ENCODE measurements around the gene MAP7.
"Not testable (repeated sequence)": the region's sequence is repeated elsewhere in the genome, so short reads cannot be mapped to it uniquely, and the experiment has no call there.

The MAP7 gene

DNA sequence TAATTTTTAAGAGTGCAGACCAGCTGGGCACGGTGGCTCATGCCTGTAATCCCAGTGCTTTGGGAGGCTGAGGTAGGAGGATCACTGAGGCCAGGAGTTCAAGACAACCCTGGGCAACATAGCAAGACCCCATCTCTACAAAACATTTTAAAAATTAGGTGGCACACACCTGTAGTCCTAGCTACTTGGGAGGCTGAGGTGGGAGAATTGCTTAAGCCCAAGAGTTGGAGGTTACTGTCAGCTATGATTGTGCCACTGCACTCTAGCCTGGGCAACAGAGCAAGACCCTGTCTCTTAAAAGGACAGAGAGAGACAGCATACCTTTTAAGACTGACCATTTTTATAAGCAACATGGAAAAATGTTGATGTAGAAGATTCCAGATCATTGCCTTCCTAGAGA lies 241.8 kb downstream of the MAP7 start:
- not testable (repeated sequence) for H3K9me3 ChIP-seq (ENCODE audit: control insufficient read depth, low read length); H3K4me1 ChIP-seq (ENCODE audit: control insufficient read depth, insufficient read depth, low read length, poor library complexity, severe bottlenecking); H3K27ac ChIP-seq (ENCODE audit: insufficient read depth, low read length, poor library complexity, severe bottlenecking)

GRCh38 chr6:136307351-136307750 lies 242.9 kb downstream of the MAP7 start:
- Histone ChIP-seq H3K4me3 (ENCODE audit: insufficient read depth, low read depth, low read length, poor library complexity, severe bottlenecking) (no peak overlapping the region), H3K27ac (ENCODE audit: insufficient read depth, low read length, poor library complexity, severe bottlenecking) (no peak overlapping the region), H3K9me3 (ENCODE audit: control insufficient read depth, low read length) (no peaks in the 10 kb centered on the region), H3K36me3 (ENCODE audit: control insufficient read depth, insufficient read depth, low read length) (no peaks in the 10 kb centered on the region), H3K4me1 (ENCODE audit: control insufficient read depth, insufficient read depth, low read length, poor library complexity, severe bottlenecking) (no peaks in the 10 kb centered on the region), H3K27me3 (replicated peaks; ENCODE audit: control insufficient read depth, insufficient read depth, low read length, poor library complexity, severe bottlenecking) (no peaks in the 10 kb centered on the region)
- no peak for DNase-seq

More for the DNA sequence above, 241.8 kb downstream of the MAP7 start:
- not testable (repeated sequence) for H3K4me3 ChIP-seq (ENCODE audit: insufficient read depth, low read depth, low read length, poor library complexity, severe bottlenecking); H3K36me3 ChIP-seq (ENCODE audit: control insufficient read depth, insufficient read depth, low read length); H3K27me3 ChIP-seq (replicated peaks; ENCODE audit: control insufficient read depth, insufficient read depth, low read length, poor library complexity, severe bottlenecking); DNase-seq

GRCh38 chr6:136306466-136306865 lies 243.8 kb downstream of the MAP7 start:
- Histone ChIP-seq H3K9me3 (ENCODE audit: control insufficient read depth, low read length) (no peaks in the 10 kb centered on the region), H3K27me3 (replicated peaks; ENCODE audit: control insufficient read depth, insufficient read depth, low read length, poor library complexity, severe bottlenecking) (no peaks in the 10 kb centered on the region), H3K36me3 (ENCODE audit: control insufficient read depth, insufficient read depth, low read length) (no peaks in the 10 kb centered on the region), H3K4me1 (ENCODE audit: control insufficient read depth, insufficient read depth, low read length, poor library complexity, severe bottlenecking) (no peaks in the 10 kb centered on the region), H3K4me3 (ENCODE audit: insufficient read depth, low read depth, low read length, poor library complexity, severe bottlenecking) (no peak overlapping the region), H3K27ac (ENCODE audit: insufficient read depth, low read length, poor library complexity, severe bottlenecking) (no peak overlapping the region)
- DNase-seq: no peak

GRCh38 chr6:136304410-136304809 lies 245.8 kb downstream of the MAP7 start:
- Histone ChIP-seq H3K27ac (ENCODE audit: insufficient read depth, low read length, poor library complexity, severe bottlenecking) (no peak overlapping the region), H3K4me1 (ENCODE audit: control insufficient read depth, insufficient read depth, low read length, poor library complexity, severe bottlenecking) (no peaks in the 10 kb centered on the region), H3K36me3 (ENCODE audit: control insufficient read depth, insufficient read depth, low read length) (no peaks in the 10 kb centered on the region), H3K9me3 (ENCODE audit: control insufficient read depth, low read length) (no peaks in the 10 kb centered on the region), H3K27me3 (replicated peaks; ENCODE audit: control insufficient read depth, insufficient read depth, low read length, poor library complexity, severe bottlenecking) (no peaks in the 10 kb centered on the region), H3K4me3 (ENCODE audit: insufficient read depth, low read depth, low read length, poor library complexity, severe bottlenecking) (no peak overlapping the region)
- DNase-seq: no peak

- Histone ChIP-seq H3K4me3 (ENCODE audit: insufficient read depth, low read depth, low read length, poor library complexity, severe bottlenecking) (no peak overlapping the region), H3K9me3 (ENCODE audit: control insufficient read depth, low read length) (no peaks in the 10 kb centered on the region), H3K27ac (ENCODE audit: insufficient read depth, low read length, poor library complexity, severe bottlenecking) (no peak overlapping the region), H3K27me3 (replicated peaks; ENCODE audit: control insufficient read depth, insufficient read depth, low read length, poor library complexity, severe bottlenecking) (no peaks in the 10 kb centered on the region), H3K36me3 (ENCODE audit: control insufficient read depth, insufficient read depth, low read length) (no peaks in the 10 kb centered on the region), H3K4me1 (ENCODE audit: control insufficient read depth, insufficient read depth, low read length, poor library complexity, severe bottlenecking) (no peaks in the 10 kb centered on the region)
- DNase-seq: no peak
These were observed 246.7 kb downstream of the MAP7 start for GRCh38 chr6:136303516-136303915.

GRCh38 chr6:136294621-136295020 lies 255.6 kb downstream of the MAP7 start:
- no peak overlapping the region for H3K27ac ChIP-seq (ENCODE audit: insufficient read depth, low read length, poor library complexity, severe bottlenecking)
- H3K4me3 ChIP-seq (ENCODE audit: insufficient read depth, low read depth, low read length, poor library complexity, severe bottlenecking): no peak overlapping the region
- no peak for DNase-seq
- no peaks in the 10 kb centered on the region for H3K9me3 ChIP-seq (ENCODE audit: control insufficient read depth, low read length)
- peaks cover 14% of the 10 kb centered on the region for H3K4me1 ChIP-seq (ENCODE audit: control insufficient read depth, insufficient read depth, low read length, poor library complexity, severe bottlenecking)
- no peaks in the 10 kb centered on the region for H3K36me3 ChIP-seq (ENCODE audit: control insufficient read depth, insufficient read depth, low read length)
- no peaks in the 10 kb centered on the region for H3K27me3 ChIP-seq (replicated peaks; ENCODE audit: control insufficient read depth, insufficient read depth, low read length, poor library complexity, severe bottlenecking)

Measured in effector memory CD4-positive, alpha-beta T cell (primary cell).